ENCODE data around the gene UQCRC1.

GRCh38 chr3:48641396-48641795 is 31.9 kb upstream of the UQCRC1 start:
- TF ChIP-seq CTCF (IDR thresholded peaks at IDR 0.05; ENCODE audit: insufficient read depth, low read depth, low read length) (no peak), EZH2 (IDR thresholded peaks at IDR 0.05; ENCODE audit: insufficient read depth, low read length) (no peak)

Data from astrocyte (in vitro differentiated cells and primary cell).